ENCODE measurements around the gene LMAN2. TPM values are rescaled to one million over a fixed set of nuclear protein-coding genes. Genes with fewer than 3 reads are reported as not detected.

Gene LMAN2
- total RNA-seq, 1 donor from 2014 or later = 88.9 TPM

DNA sequence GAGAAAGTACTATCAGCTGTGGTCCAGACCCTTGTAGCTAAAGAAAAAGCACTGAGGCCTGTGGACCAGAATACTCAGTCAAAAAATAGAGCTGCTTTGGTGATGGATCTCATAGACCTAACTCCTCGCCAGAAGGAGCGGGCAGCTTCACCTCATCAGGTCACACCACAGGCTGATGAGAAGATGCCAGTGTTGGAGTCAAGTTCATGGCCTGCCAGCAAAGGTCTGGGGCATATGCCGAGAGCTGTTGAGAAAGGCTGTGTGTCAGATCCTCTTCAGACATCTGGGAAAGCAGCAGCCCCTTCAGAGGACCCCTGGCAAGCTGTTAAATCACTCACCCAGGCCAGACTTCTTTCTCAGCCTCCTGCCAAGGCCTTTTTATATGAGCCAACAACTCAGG lies 56.8 kb downstream of the LMAN2 start:
- DNase-seq (ENCODE audit: low spot score in 2 of 2) (no peak), FAIRE-seq (no peak)

DNA sequence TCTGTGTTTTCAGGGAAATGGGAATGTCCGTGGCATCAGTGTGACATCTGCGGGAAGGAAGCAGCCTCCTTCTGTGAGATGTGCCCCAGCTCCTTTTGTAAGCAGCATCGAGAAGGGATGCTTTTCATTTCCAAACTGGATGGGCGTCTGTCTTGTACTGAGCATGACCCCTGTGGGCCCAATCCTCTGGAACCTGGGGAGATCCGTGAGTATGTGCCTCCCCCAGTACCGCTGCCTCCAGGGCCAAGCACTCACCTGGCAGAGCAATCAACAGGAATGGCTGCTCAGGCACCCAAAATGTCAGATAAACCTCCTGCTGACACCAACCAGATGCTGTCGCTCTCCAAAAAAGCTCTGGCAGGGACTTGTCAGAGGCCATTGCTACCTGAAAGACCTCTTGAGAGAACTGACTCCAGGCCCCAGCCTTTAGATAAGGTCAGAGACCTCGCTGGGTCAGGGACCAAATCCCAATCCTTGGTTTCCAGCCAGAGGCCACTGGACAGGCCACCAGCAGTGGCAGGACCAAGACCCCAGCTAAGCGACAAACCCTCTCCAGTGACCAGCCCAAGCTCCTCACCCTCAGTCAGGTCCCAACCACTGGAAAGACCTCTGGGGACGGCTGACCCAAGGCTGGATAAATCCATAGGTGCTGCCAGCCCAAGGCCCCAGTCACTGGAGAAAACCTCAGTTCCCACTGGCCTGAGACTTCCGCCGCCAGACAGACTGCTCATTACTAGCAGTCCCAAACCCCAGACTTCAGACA lies 57.5 kb downstream of the LMAN2 start:
- FAIRE-seq = no peak
- no peak for DNase-seq (ENCODE audit: low spot score in 2 of 2)

DNA sequence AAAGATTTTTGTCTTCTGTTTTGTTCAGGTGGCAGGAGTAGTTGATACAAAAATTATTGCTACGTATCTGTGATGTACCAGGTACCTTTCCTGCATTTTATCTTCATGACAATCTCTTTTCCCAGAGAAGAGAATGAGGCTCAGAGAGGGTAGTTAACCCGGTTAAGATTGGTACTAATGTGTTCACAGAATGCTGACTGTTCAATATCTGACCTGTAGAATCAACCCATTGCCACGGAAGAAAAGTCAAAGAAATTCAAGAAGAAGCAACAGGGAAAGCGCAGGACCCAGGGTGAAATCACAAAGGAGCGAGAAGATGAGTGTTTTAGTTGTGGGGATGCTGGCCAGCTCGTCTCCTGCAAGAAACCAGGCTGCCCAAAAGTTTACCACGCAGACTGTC lies 59.7 kb downstream of the LMAN2 start:
- no peak for FAIRE-seq
- no peak for DNase-seq (ENCODE audit: low spot score in 2 of 2)

DNA sequence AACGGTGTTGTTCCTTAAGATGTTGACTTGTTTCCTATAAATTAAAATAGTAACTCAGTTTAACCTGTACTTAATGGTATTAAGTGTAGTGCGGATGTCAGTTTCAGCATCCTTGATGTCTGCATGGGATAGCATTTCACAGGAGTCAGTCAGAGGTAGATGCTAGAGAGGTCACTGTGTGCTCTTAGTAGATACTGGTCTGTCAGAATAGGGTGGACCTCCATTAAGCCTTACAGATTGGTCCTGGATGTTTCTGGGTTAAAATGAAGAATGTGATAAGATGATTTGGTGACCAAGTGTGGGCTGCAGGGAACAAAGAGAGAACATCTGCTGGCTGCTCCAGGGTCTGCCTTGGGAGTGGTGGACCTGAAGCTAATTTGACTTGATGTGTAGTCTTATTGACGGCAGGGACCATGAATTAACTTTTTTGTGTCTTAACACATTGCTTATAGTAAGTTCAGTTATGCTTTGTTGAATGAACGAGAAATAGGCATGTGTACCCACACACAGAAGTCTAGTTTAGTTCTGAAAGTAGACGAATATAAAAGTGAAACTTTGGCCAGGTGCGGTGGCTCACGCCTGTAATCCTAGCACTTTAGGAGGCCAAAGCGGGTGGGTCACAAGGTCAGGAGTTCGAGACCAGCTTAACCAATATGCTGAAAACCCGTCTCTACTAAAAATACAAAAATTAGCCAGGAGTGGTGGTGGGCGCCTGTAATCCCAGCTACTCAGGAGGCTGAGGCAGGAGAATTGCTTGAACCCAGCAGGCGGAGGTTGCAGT lies 60.5 kb downstream of the LMAN2 start:
- DNase-seq (ENCODE audit: low spot score in 2 of 2) (no peak), FAIRE-seq (no peak)

DNA sequence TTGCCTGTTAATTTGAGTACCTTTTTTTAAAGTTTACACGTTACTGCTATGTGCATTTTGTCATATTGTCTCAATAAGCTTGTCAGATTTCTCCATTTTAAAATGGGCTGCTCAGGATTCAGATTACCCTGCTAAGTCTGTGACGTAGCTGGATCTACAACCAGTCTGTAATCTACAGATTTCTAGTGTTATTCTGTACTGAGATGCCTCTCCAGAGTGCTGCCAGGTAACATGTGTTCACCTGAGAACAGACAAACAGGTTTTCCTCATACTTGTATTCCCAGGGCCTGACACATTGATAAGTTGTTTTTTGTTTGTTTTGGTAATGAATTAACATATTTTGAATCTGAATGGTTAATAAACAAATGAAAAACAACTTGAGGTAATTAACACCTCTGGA lies 63.3 kb downstream of the LMAN2 start:
- DNase-seq (ENCODE audit: low spot score in 2 of 2) = no peak
- FAIRE-seq = no peak

Other genes starting within 250 kb of the LMAN2 start
- 58.7 TPM for gene NSD1, start 217.9 kb downstream of the LMAN2 start, total RNA-seq
- gene RAB24, start 47.9 kb downstream of the LMAN2 start, total RNA-seq = 14.3 TPM
- 42.4 TPM for gene PRELID1, start 47.9 kb downstream of the LMAN2 start, total RNA-seq
- 3.7 TPM for gene MXD3, start 39.8 kb downstream of the LMAN2 start, total RNA-seq
- gene RGS14, start 6.3 kb upstream of the LMAN2 start, total RNA-seq = 7.7 TPM
- gene SLC34A1, start 32.8 kb upstream of the LMAN2 start, total RNA-seq = not detected
- 0.82 TPM for gene PFN3, start 49.0 kb upstream of the LMAN2 start, total RNA-seq
- 2.4 TPM for gene F12, start 57.9 kb upstream of the LMAN2 start, total RNA-seq
- gene GRK6, start 75.0 kb upstream of the LMAN2 start, total RNA-seq = 25.7 TPM
- 12.2 TPM for gene PRR7, start 95.1 kb upstream of the LMAN2 start, total RNA-seq
- 187 TPM for gene DBN1, start 122.0 kb upstream of the LMAN2 start, total RNA-seq
- gene PDLIM7, start 145.9 kb upstream of the LMAN2 start, total RNA-seq = 6.5 TPM
- 3.3 TPM for gene DOK3, start 158.2 kb upstream of the LMAN2 start, total RNA-seq
- 77.0 TPM for gene DDX41, start 165.3 kb upstream of the LMAN2 start, total RNA-seq
- 26.1 TPM for gene FAM193B, start 202.9 kb upstream of the LMAN2 start, total RNA-seq
- 28.1 TPM for gene TMED9, start 240.5 kb upstream of the LMAN2 start, total RNA-seq
- gene B4GALT7, start 248.5 kb upstream of the LMAN2 start, total RNA-seq = 13.5 TPM

Data from frontal cortex (tissue), 4 donors.